Left ventricle myocardium superior (tissue), 1 donor: ENCODE data around the gene ACADL. TPM values are rescaled to one million over a fixed set of nuclear protein-coding genes. Genes with fewer than 3 reads are reported as not detected.

Experiments
- ATAC-seq: fragments of 200-7000 bp; cut with Tn5 transposase; one replicate; pipeline ENCODE4 v1.9.1; 2020; ENCODE audit warnings: mild to moderate bottlenecking, moderate library complexity
- DNase-seq: peaks from one replicate; pipeline ENCODE4 v3.0.0-alpha.2; 2020
- intact Hi-C: fragments of 100-400 bp; cut with micrococcal nuclease; formaldehyde crosslinking; loops from one replicate; pipeline ENCODE4 v1.11.0; 2022
- total RNA-seq: library from RNA; stranded (reverse); fragmentation: NEBNext Ultra II Directional; extraction: Animal tissue kit (Norgen Biotek cat#: 25700); gene quantifications from one replicate; pipeline ENCODE4 v1.2.1, GENCODE V29; 2021
- donor health status: DM: no; HTN: yes; CAD: no; lungs with severe emphysema.

ACADL gene
- total RNA-seq, 1 donor from 2014 or later = 0.59 TPM

GRCh38 chr2:210174086-210174485, 51.2 kb downstream of the ACADL start:
- intact Hi-C loops = loop anchor here (10.0 kb wide), 1 partner anchor 169 kb away; the partner anchor contains the start of gene RPE
- ATAC-seq (no peak), DNase-seq (no peak)

- DNase-seq = no peak
- intact Hi-C loops = loop anchor here (10.0 kb wide), 1 partner anchor 167 kb away; the partner anchor contains the start of gene RPE
- no peak for ATAC-seq
Observed at GRCh38 chr2:210172219-210172575, 53.0 kb downstream of the ACADL start.

DNA sequence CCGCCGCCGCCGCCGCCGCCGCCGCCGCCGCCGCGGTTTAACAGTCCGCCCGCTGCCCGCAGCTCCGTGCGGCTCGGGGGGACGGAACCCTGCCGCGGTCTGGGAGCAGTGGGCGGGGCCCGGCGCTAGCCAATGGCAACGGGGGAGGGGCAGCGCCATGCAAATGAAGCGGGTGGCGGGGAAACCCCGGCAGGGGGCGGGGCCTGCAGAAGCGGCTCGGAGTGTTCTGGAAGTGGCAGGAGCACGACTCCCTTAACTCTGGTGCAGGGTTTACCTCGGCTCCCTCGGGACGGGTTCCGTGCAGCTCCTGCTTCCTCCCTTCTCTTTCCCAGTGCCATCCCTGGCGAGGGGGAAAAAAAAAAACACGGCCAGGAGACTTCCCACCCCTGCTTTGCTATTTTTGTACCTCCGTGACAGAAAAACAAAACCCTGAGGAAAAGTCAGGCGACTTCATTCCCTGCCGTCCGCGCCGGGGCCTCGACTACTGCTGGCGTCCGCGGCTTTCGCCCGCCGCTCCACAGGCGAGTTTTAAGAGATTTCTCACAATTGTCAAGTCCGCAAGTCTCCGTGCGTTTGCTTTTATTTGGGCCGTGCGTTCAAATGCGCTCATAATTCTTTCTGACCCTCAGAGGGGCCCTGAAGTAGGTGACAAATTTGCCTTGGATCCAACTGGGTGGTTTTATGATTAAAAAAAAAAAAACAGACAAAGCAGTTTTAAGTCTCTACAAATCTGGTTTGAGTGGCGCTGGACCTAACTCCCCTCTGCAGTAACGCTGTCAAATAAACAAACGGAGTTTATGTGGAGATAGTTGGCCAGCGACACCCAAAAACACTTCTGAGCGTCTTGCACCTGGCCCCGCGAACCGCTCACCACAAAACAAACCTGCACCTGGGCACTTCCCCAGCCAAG, 53.7 kb downstream of the ACADL start, which contains the start of gene KANSL1L:
Gene KANSL1L, minus strand, starts transcription at position 101 of the 910 bp plus-strand sequence. CDS start 16,827 bp downstream, outside the sequence.
- ATAC-seq (peak; percentile 94), DNase-seq (peak; percentile 100)
- intact Hi-C loops = loop anchor here (10.0 kb wide), 1 partner anchor 167 kb away; the partner anchor contains the start of gene RPE

DNA sequence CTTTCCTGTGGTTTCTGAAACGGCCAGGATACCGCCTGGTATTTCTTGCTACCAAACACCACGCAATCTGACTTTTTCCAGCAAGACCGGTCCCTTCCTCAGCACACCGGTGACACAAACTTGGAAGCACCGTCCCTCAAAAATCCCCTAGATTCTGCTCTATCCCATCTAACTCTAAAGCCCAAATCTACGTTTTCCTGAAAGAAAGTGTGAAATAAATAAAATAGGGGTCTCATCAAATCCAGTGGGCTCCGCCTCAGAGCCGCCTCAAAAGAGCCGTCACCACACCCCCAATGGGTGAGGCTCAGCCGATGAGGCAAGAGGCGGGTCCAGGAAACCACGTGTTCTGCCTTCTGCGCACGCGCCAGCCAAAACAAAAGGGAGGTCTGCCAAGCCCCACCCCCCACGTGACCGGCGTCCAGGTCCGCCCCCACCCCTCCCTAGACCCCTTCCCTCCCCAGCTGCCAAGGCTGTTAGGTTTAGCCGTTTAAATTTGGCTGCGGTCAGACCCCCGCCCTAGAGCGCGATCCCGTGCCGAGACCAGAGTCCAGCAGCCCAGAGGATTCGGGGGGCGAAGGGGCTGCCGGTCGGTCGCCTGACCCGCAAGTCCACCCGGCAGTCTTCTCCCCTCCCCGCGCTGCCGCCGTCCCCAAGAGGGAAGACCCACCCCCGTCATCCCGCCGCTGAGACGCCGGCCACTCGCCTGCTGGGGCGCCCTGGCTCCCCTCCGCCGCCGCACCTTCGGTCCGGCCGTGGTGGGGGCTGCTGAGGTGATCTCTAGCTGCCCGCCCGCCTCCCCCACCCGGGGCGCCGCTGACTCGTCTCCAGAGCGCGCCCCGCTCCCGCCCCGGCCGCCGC, 54.6 kb downstream of the ACADL start:
- ATAC-seq = peak; percentile 88
- DNase-seq = peak; percentile 96
- intact Hi-C loops = loop anchor here (10.0 kb wide), 1 partner anchor 166 kb away; the partner anchor contains the start of gene RPE

DNA sequence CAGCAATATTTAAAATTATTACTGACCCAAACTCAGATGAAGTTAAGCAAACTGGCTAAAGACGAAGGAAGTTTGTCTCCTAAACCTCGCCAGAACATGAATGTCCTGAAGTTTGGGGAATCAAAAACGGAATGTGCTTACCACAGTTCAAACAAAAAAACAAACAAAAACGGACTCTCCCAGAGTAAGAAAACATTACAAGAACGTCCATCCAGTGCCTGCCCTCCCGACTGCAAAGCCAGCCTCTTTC, 55.1 kb downstream of the ACADL start:
- no peak for DNase-seq
- no peak for ATAC-seq
- intact Hi-C loops = loop anchor here (10.0 kb wide), 1 partner anchor 165 kb away; the partner anchor contains the start of gene RPE

DNA sequence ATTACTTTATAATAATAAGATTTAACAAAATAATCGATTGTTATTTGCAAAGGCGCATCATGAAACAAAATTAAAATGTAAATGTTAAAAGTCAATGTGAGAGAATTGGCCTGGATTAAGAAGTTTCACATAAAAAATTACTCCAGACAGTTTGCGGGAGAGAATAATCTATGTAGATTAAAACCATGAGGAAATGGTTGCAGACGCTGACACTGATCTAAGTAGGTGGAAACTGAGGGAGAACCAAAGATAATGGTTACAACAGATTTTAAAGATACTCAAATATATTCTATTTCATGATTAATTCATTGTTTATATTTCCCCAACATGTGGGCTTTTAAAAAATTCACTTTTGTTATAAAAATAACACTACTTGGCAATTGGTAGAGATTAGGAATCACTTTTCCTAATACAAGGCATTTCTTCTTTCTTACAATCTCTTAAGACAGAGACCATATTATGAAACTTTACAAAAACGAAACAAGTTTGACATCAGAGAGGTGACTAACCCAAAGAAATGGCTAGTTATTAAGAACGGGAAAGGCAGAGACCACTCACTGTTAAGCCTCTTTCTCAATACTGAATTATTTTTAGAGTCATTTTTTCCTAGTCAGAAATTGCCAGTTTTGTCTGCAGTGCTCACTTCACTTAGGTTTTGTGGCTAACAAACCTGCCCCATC, 55.6 kb downstream of the ACADL start:
- intact Hi-C loops = loop anchor here (10.0 kb wide), 1 partner anchor 165 kb away; the partner anchor contains the start of gene RPE
- DNase-seq = no peak
- ATAC-seq = no peak

GRCh38 chr2:210167227-210167626, 58.0 kb downstream of the ACADL start:
- intact Hi-C loops = no loop called here
- DNase-seq (no peak), ATAC-seq (no peak)

GRCh38 chr2:210162466-210163124, 62.7 kb downstream of the ACADL start:
- intact Hi-C loops = no loop called here
- ATAC-seq = no peak
- no peak for DNase-seq

DNA sequence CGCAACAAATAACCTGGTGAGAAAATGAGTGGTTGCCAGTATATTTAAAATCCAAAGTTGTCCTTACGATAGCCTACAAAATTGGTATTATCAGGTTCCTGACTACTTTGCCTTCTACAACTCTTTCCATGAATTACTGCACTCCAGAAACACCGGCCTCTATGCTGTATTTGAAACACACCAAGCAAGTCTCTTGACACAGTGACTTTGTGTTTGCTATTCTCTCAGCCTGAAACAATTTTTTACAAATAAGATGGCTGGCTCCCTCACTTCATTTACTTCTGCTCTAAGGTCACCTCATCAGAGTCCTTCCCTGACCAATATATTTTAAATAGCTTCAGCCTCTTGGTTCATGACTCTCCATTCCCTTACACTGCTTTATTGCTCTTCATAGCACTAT, 66.2 kb downstream of the ACADL start:
- no peak for DNase-seq
- ATAC-seq = no peak
- intact Hi-C loops = no loop called here

- intact Hi-C loops = no loop called here
- ATAC-seq (no peak), DNase-seq (no peak)
Observed at GRCh38 chr2:210158236-210158635, 67.0 kb downstream of the ACADL start.

- ATAC-seq = no peak
- no peak for DNase-seq
- intact Hi-C loops = no loop called here
Observed at GRCh38 chr2:210157526-210157925, 67.7 kb downstream of the ACADL start.

DNA sequence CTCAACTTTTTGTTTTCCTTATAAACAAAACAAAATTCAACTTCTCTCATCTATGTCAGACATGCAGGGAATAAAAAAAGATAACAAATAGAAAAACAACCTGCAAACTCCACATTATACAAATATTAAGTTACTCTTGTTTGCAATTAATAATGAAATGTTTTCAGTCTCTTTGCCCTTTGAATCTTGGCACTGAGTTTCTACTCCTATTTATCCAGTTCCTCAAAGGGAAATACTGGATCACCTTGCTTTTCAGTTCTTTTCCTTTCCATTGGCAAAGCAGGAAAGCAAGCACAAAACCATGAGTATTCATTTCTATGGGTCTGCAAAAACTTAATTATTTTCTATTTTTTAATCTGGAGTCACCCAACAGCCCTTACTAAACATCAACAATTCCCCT, 77.6 kb downstream of the ACADL start:
- intact Hi-C loops = no loop called here
- no peak for ATAC-seq
- no peak for DNase-seq

Other genes with a start within 250 kb of the ACADL start
- 16.6 TPM for gene RPE, start 222.8 kb downstream of the ACADL start, total RNA-seq
- 17.4 TPM for gene KANSL1L, start 54.0 kb downstream of the ACADL start, total RNA-seq
- not detected for gene MYL1, start 89.7 kb upstream of the ACADL start, total RNA-seq